Fibroblast of skin of abdomen (primary cell): Measurements from ENCODE around the gene OBSCN.
A peak's percentile ranks its signal among the peaks of the same experiment; 100 is the strongest.
"Not testable (repeated sequence)": the region's sequence is repeated elsewhere in the genome, so short reads cannot be mapped to it uniquely, and the experiment has no call there.

Experiments
- DNase-seq: peaks from one replicate; pipeline ENCODE4 v3.0.0-alpha.2; 2013

The OBSCN gene

DNA sequence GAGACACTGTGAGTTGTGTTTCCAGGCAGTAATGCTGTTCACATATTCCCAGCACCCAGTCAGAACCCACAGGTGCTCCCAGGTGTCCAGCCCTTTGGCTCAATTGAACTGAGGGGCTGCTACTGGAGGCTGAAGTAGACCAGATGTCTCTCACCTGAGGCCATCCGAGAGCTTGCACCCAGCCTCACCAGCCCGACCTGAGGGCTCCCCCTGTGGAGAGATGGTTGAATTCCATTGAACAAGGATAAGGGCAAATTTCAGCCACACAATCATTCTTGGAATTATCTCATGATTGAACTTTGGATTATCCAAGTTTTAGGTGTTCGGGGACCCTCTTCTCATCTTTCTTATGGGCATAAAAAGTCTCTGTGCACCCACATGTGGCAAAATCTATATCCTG lies 52.1 kb downstream of the OBSCN start:
- DNase-seq, result no peak

DNA sequence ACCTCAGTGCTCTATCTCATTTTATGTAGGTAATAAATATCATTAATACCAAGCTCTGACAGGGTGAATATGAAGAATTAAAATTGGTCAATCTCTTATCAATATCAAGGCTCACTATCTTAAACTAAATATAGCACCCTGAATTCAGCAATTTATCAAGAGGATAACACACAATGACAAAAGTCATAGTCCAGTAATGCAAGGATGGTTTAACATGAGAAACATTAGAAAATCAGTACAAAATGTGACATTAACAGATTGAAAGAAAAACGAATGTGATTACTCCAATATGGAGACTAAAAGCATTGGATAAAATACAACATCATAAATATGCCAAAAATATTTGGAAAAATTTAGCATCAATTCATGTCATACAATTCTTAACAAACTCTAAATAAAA lies 53.9 kb downstream of the OBSCN start:
- no peak for DNase-seq

DNA sequence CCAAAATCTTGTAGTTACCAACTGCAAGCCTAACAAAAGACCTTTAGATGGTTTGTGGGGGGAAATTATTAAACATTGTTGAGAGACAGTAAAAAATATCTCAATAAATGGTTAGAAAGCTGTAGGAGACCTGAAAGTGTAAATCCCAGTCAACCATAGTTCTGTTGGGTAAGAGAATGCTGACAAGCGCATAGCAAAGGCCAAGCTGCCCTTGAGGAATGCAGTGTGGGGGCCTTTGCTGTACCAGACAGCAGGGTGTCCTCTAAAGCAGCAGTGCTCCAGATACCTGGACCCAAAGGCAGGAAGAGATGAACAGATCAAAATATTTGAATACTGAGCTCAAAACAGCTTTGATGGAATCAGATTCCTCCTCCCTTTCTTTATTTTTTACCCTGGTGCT lies 54.6 kb downstream of the OBSCN start:
- no peak for DNase-seq

DNA sequence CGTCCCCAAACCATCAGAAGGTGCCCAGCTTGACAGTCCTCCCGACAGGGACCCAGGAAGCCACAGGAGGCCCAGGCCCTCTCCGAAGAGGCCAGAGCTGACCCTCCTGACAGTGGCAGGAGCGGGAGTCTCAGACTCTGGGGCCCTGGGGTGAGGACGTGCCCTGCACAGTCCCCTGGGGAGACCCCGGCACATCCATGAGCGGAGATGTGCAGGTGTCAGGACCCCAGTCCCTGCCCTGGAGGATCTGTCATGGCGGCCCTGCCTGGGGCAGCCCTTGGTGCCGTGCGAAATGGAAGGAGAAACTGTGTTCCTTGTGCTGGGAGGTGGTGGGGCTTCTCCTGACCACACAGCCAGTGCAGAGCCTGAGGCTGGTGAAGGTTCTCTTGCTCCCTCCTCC lies 55.8 kb downstream of the OBSCN start:
- DNase-seq, result no peak

DNA sequence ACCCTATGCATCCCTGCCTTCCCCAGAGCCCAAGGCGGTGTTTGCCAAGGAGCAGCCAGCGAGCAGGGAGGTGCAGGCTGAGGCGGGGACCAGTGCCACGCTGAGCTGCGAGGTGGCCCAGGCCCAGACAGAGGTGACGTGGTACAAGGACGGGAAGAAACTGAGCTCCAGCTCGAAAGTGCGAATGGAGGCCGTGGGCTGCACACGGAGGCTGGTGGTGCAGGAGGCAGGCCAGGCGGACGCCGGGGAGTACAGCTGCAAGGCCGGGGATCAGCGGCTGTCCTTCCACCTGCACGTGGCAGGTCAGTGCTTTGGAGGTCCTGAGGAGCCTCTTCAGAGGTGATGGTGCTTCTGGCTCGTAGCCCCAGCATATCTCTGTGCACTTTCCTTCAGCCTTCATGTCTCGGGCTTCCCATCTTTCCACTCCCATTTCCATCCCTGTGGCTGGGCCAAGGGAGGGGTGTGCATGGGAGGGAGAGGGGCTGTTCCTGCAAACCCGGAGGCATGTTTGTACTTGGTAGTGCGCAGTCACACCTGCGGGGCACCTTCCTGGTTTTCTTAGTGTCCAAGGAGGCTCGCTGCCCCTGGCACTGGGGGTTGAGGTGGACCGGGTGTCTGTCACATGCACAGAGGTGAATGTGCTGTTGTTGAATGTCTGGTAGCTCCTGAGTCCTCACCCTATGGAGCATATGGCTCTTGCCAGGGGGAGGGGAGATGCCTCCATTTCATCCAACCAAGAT lies 56.4 kb downstream of the OBSCN start:
- DNase-seq, result no peak

DNA sequence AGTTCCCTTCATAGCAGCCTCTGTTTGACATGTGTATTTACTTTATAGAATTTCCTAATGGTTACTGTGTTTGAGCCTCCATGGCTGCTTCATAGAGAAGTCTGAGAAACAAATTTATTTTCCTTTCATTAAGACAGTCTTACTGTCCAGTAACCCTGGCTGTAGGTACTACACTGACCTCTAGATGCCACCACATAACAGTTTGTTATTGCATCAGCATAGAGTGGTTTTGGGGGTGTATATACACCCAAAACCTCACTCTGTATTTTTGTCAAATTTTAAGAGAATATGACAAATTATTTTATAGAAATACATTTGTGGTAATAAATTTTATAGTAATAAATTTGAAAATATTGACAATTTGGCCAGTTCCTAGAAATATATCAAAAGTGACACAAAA lies 57.3 kb downstream of the OBSCN start:
- DNase-seq, result no peak

DNA sequence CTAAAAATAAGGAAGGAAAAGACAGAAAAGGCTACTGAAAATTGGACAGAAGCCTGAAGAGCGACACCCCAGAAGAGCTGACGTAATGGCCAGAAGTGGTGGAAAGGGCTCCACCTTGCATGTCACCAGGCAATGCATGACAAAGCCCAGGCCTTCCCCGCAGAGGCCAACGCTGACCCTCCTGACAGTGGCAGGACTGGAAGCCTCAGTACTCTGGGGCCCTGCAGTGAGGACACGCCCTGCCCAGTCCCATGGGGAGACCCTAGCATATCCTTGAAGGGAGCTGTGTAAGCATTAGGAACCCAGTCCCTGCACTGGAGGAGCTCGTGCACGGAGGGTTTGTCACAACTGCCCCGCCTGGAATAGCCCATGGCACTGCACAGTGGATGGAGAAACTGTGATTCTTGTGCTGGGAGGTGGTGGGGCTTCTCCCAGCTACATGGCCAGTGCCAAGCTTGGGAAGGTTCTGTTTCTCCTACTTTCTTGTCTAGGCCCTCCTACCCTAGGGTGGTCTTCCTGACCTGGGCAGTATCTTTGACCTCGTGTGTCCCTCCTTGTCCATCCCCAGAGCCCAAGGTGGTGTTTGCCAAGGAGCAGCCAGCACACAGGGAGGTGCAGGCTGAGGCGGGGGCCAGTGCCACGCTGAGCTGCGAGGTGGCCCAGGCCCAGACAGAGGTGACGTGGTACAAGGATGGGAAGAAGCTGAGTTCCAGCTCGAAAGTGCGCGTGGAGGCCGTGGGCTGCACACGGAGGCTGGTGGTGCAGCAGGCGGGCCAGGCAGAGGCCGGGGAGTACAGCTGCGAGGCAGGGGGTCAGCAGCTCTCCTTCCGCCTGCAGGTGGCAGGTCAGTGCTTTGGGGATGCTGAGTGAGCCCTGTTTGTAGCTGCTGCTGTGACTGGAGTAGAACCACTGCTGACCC lies 60.4 kb downstream of the OBSCN start:
- DNase-seq, result no peak

DNA sequence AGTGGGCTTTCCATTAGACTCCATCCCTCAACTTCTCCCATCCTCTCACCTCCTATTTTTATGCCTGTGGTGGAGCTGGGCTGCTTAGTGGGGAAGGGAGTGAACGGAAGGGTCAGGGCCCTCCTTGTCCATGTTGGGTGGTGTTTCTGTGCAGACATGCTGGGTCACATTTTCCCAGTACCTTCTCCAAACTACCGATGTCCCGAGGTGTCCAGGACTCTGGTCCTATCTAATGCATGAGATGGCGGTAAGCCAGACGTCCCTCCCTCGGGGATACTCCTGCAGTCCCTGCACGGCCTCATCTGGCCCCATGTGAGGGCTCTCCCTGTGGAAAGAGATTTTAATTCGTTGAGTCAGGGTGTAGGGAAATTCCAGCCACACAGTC lies 61.0 kb downstream of the OBSCN start:
- DNase-seq, result no peak

DNA sequence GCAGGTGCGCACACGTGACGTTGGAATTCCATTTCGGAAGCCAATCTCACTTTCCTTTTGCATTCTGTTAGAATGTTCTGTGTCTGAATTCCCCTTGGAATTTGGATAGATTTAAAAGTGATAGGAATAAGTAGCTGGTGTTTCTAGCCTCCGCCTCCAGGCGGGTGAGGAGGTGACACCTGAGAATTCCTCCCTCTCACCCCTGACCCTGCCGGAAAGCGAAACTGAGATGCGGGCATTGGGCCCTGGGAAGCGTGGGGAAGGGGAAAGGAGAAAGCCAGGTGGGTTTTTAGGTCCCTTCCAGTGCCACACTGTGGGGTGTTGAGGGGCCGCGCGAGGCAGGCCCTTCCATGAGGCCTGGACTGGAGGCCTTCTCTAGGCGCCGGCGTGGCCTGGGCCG lies 61.6 kb downstream of the OBSCN start:
- not testable (repeated sequence) for DNase-seq

DNA sequence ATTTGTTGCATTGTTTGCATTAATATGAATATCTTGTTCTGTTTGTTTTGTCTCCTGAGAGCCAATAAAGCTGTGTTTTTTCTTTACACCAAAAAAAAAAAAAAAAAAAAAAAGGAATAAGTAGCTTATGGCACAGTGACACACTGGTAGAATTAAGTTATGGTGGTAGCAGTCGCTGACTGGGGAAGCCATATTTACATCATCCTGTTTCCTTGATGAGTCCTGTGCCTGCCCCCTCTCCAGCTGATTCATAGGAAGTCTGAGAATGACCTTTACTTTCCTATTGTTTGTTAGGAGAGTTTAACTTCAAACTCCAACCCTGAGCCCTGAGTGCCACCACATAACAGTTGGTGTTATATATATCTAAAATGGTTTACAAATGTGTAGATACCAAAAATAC lies 62.2 kb downstream of the OBSCN start:
- peak; percentile 33 for DNase-seq

DNA sequence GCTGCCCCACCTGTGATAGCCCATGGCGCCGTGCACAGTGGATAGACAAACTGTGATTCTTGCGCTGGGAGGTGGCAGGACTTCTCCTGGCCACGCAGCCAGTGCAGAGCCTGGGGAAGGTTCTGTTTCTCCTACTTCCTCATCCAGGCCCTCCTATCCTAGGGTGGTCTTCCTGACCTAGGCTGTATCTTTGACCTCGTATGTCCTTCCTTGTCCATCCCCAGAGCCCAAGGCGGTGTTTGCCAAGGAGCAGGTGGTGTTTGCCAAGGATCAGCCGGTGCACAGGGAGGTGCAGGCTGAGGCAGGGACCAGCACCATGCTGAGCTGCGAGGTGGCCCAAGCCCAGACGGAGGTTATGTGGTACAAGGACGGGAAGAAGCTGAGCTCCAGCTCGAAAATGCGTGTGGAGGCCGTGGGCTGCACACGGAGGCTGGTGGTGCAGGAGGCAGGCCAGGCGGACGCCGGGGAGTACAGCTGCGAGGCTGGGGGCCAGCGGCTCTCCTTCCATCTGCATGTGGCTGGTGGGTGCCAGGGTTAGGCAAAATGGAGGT lies 63.9 kb downstream of the OBSCN start:
- DNase-seq, result no peak

DNA sequence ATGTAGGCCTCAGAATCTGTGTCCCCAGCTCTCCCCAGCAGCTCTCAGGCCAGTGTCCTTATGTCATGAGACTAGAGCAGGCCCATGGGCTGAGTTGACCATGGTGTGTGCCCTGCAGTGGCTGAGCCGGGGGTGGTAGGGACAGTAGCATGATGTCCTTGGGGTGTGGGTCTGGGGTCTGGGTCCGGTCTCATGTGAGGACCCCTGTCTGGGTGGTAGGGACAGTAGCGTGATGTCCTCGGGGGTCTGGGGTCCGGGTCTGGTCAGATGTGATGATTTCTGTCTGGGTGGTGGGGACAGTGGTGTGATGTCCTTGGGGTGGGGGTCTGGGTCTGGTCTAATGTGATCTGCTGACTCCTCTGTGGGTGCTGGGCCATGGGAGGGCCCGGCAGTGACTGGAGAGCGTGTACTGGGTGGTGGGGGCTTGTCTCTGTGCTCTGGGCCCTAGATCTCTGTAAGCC lies 64.5 kb downstream of the OBSCN start:
- no peak for DNase-seq

DNA sequence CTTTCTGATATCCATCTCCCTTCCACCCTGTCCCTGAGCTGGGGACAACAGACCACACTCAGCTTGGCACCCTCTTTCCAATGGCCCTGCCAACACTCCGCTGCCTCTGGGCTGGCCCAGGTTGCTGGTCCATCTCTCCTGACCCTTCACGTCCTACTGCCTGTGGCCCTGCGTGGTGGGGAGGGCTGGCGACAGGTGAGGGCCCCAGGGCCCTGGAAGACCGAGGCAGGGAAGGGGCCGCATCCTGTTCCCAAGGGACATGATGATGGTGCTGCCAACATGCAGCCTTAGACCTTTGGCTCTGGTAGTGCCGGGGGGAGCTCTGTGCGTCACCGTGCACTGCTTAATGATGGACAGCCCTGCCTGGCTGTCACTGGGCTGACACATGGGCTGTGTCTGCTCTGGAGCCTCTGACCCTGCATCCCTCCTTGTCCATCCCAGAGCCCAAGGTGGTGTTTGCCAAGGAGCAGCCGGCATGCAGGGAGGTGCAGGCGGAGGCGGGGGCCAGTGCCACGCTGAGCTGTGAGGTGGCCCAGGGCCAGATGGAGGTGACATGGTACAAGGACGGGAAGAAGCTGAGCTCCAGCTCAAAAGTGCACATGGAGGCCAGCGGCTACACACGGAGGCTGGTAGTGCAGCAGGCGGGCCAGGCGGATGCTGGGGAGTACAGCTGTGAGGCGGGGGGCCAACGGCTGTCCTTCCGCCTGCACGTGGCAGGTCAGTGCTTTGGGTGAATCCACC lies 65.2 kb downstream of the OBSCN start:
- DNase-seq, result no peak

DNA sequence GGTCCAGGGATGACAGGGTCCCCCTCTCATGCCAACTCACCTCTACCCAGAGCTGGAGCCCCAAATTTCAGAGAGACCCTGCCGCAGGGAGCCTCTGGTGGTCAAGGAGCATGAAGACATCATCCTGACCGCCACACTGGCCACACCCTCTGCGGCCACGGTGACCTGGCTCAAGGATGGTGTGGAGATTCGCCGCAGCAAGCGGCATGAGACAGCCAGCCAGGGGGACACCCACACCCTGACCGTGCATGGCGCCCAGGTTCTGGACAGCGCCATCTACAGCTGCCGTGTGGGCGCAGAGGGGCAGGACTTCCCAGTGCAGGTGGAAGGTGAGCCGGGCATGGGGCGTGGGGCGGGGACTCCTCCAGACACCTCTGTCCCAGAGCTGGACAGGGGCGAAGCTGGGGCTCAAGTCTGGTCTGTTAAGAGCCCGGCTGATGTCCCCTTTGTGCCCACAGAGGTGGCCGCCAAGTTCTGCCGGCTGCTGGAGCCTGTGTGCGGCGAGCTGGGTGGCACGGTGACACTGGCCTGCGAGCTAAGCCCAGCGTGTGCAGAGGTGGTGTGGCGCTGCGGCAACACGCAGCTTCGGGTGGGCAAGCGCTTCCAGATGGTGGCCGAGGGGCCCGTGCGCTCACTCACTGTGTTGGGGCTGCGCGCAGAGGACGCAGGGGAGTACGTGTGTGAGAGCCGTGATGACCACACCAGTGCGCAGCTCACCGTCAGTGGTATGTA lies 66.0 kb downstream of the OBSCN start:
- no peak for DNase-seq

DNA sequence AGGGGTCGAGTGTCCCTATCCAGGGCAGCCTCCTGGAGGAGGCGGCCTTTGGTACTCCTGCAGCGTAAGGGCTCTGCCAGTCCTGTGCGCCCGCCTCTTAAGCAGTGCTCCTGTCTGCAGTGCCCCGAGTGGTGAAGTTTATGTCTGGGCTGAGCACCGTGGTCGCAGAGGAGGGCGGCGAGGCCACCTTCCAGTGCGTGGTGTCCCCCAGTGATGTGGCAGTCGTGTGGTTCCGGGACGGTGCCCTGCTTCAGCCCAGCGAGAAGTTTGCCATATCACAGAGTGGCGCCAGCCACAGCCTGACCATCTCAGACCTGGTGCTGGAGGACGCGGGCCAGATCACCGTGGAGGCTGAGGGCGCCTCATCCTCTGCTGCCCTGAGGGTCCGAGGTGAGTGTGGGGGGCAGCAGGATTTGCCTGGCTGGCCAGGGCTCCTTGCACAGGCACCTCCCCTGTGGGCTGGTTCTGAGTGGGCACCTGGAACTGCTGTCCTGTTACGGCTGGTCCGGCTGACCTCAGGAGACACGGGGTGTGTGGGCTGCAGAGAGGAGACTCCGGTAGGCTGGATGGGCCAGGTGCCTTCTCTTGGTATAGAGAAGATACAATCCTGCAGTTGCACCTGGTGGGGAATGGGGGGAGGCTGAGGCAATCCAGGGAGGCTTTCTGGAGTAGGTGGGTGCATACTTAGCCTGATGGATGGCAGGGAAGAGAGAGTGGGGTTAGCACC lies 66.8 kb downstream of the OBSCN start:
- DNase-seq, result no peak

DNA sequence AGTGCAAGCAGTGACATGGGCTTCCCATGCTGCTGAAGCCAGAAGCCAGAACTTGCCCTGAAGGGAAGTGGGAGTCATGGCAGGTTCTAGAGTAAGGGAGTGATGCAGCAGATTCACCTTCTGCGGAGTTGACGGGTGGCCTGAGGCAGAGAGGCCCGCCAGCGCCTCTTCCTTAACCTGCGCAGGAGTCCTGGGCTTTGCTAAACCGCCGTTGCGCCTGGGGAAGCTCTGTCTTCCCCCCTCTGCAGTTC lies 67.3 kb downstream of the OBSCN start:
- no peak for DNase-seq

DNA sequence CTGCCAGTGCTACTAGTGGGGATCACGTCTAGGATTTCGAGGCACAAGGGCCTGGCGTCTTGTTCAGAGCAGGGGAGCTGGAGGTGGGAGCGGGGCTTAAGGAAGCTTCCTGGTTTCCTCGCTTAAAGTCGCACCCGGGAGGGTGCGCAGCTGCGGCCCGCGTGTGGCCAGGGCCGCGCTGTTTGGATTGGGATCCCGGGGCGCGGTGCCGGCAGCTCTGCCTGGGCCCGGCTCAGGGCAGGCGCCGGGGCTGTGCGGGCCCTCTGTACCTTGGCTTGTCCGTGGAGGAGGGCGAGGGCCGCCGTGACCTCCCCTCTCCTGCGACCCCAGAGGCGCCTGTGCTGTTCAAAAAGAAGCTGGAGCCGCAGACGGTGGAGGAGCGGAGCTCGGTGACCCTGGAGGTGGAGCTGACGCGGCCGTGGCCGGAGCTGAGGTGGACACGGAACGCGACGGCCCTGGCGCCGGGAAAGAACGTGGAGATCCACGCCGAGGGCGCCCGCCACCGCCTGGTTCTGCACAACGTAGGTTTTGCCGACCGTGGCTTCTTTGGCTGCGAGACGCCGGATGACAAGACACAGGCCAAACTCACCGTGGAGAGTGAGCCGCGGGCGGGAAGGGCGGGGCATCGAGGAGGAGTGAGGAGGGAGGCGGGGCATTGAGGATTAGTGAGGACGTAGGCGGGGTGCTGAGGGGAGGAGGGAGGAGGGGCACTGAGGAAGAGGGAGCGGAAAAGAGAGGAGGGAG lies 67.8 kb downstream of the OBSCN start:
- peak; percentile 89 for DNase-seq

DNA sequence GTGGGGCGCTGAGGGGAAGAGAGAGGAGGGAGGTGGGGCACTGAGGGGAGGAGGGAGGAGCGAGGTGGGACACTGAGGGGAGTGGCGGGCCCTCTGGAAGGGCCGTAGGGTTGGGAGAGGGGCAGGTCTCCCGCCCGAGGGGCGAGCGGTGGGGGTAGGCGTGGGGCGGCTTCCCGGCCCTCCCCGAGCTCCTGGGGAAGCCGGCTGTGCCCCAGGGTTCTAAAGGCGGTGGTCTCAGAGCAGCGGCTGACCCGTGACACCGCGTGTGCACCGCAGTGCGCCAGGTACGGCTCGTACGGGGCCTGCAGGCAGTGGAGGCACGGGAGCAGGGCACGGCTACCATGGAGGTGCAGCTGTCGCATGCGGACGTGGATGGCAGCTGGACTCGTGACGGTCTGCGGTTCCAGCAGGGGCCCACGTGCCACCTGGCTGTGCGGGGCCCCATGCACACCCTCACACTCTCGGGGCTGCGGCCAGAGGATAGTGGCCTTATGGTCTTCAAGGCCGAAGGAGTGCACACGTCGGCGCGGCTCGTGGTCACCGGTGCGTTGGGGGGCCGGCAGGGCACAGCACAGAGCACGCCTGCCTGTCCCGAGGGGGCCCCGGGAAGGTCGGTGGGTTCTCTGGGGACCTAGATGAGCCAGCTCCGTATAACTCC lies 68.5 kb downstream of the OBSCN start:
- no peak for DNase-seq

DNA sequence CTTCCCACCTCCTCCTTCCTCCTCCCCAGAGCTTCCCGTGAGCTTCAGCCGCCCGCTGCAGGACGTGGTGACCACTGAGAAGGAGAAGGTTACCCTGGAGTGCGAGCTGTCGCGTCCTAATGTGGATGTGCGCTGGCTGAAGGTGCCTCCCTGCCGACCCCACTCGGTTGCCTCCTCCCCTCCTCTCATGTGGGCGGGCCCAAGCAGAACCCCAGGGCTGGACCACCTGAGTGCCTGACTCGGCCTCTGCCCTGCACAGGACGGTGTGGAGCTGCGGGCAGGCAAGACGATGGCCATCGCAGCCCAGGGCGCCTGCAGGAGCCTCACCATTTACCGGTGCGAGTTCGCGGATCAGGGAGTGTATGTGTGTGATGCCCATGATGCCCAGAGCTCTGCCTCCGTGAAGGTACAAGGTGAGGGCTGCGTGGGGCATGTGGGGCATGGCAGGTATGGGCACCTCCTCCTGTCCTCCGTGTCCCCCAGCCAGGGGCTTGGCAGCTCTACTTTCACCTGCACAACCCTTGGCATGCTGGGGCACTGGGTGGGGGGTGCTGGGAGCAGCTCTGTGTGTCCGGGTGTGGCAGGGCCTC lies 69.2 kb downstream of the OBSCN start:
- no peak for DNase-seq
